Endothelial cell of umbilical vein (primary cell): Measurements from ENCODE around the gene RPL22L1. TPM values are rescaled to one million over a fixed set of nuclear protein-coding genes. Genes with fewer than 3 reads are reported as not detected.

Experiments
- BruUV-seq: library from RNA; stranded (reverse); fragments of 400-500 nt; replicated peaks from 2 replicates; lab custom pipeline; 2021; lab: Mats Ljungman, UMichigan
- CTCF ChIA-PET: fragments of 300-600, 350-600 bp; sonication (Branson Sonifier 250); formaldehyde crosslinking; loops from one replicate; lab custom pipeline; 2021; ENCODE audit warnings: antibody characterized with exemption, inconsistent platforms; lab: Charles Lee
- POLR2A ChIA-PET: fragments of 300-600, 350-600 bp; sonication (Branson Sonifier 250); formaldehyde crosslinking; loops from one replicate; lab custom pipeline; 2021; ENCODE audit warnings: antibody characterized with exemption, inconsistent platforms; lab: Charles Lee
- DNase-seq: peaks from one replicate; pipeline ENCODE4 v3.0.0-alpha.2; 2011; ENCODE audit warnings: low read depth, low spot score
- FAIRE-seq: peaks from 2 replicates; lab custom pipeline; 2011; peaks lifted over from hg19 to GRCh38; lab: Jason Lieb, UNC
- H2AFZ ChIP-seq: 2 replicates; pipeline ENCODE4 v1.6.0; 2012; ENCODE audit warnings: low read depth, low read length, control low read depth, inconsistent platforms
- H3K27ac ChIP-seq: 2 replicates; pipeline ENCODE4 v1.5.1; 2011; ENCODE audit warnings: low read depth, mild to moderate bottlenecking, control low read depth, low read length, moderate library complexity; ENCODE audit not compliant: insufficient read depth
- H3K27me3 ChIP-seq, 2 experiments: 2 replicates each; pipeline versions ENCODE4 v1.6.0 to v1.6.1; 2011; ENCODE audit warnings: low read length in 2 of 2, mixed read lengths in 1 of 2; ENCODE audit not compliant: control insufficient read depth in 2 of 2, insufficient read depth in 2 of 2
- H3K36me3 ChIP-seq, 2 experiments: 2 replicates in 1 of 2; 3 replicates in 1 of 2; pipeline ENCODE4 v1.5.1; 2011; ENCODE audit warnings: low read length in 2 of 2, mild to moderate bottlenecking in 1 of 2, moderate library complexity in 1 of 2; ENCODE audit not compliant: control insufficient read depth in 2 of 2, insufficient read depth in 2 of 2; ENCODE audit errors: extremely low read depth in 1 of 2
- H3K4me1 ChIP-seq: 3 replicates; pipeline ENCODE4 v1.5.1; 2011; ENCODE audit warnings: mild to moderate bottlenecking, low read length; ENCODE audit not compliant: control insufficient read depth, insufficient read depth; ENCODE audit errors: extremely low read depth
- H3K4me2 ChIP-seq: 2 replicates; pipeline ENCODE4 v1.6.1; 2011; ENCODE audit warnings: low read length, control low read depth, mixed read lengths; ENCODE audit not compliant: insufficient read depth
- H3K4me3 ChIP-seq, 3 experiments: fragments of 200-600 bp in 1 of 3; sonication (generic), shearing (Covaris generic) in 1 of 3; replicated peaks in 1 of 3; 2 replicates each; pipeline ENCODE4 v1.5.1; 2011 to 2016; ENCODE audit warnings: control low read depth in 3 of 3, low read length in 3 of 3, mild to moderate bottlenecking in 2 of 3, inconsistent platforms in 1 of 3, low read depth in 1 of 3, moderate library complexity in 1 of 3; ENCODE audit not compliant: insufficient read depth in 1 of 3
- H3K79me2 ChIP-seq: 2 replicates; pipeline ENCODE4 v1.6.0; 2012; ENCODE audit warnings: low read length, inconsistent platforms; ENCODE audit not compliant: control insufficient read depth, insufficient read depth
- H3K9ac ChIP-seq: replicated peaks from 2 replicates; pipeline ENCODE3; 2011; ENCODE audit warnings: low read length, control low read depth; ENCODE audit not compliant: insufficient read depth; ENCODE audit errors: extremely low read depth
- H3K9me1 ChIP-seq: replicated peaks from 3 replicates; pipeline ENCODE4 v1.6.0; 2011; ENCODE audit warnings: mild to moderate bottlenecking, low read length; ENCODE audit not compliant: control insufficient read depth, insufficient read depth; ENCODE audit errors: extremely low read depth
- H3K9me3 ChIP-seq: replicated peaks from 2 replicates; pipeline ENCODE4 v1.5.1; 2012; ENCODE audit warnings: low read length, inconsistent platforms; ENCODE audit not compliant: control insufficient read depth, insufficient read depth
- H4K20me1 ChIP-seq: replicated peaks from 2 replicates; pipeline ENCODE3; 2011; ENCODE audit warnings: mild to moderate bottlenecking, low read length; ENCODE audit not compliant: control insufficient read depth, insufficient read depth; ENCODE audit errors: extremely low read depth
- EZH2 ChIP-seq: IDR thresholded peaks from 2 replicates; pipeline ENCODE4 v1.6.1; 2012; ENCODE audit warnings: borderline replicate concordance, low read depth, mild to moderate bottlenecking, moderate library complexity, low read length, inconsistent platforms; ENCODE audit not compliant: severe bottlenecking
- FOS ChIP-seq: IDR thresholded peaks from 2 replicates; pipeline ENCODE4 v1.6.1; 2011; ENCODE audit warnings: mild to moderate bottlenecking, low read length, moderate library complexity, borderline replicate concordance; ENCODE audit not compliant: insufficient read depth
- JUN ChIP-seq: IDR thresholded peaks from 2 replicates; pipeline ENCODE4 v1.6.1; 2011; ENCODE audit warnings: borderline replicate concordance, low read depth; ENCODE audit not compliant: insufficient read length, insufficient read depth
- MYC ChIP-seq: IDR thresholded peaks from one replicate; pipeline ENCODE4 v1.6.1; 2011; ENCODE audit warnings: mild to moderate bottlenecking, low read depth, low read length
- POLR2AphosphoS5 ChIP-seq: IDR thresholded peaks from 2 replicates; pipeline ENCODE4 v1.6.1; 2012; ENCODE audit warnings: low read depth, mild to moderate bottlenecking, control low read depth, low read length, moderate library complexity; ENCODE audit not compliant: insufficient read depth
- dilution Hi-C: fragments of 300-500 bp; cut with MboI; formaldehyde crosslinking; loops from one replicate; pipeline ENCODE4 v1.15.0; 2019; ENCODE audit warnings: low sequenced_read_pairs; ENCODE audit not compliant: extremely low pct_ligation_motif_present
- intact Hi-C: fragments of 100-400 bp; cut with micrococcal nuclease; formaldehyde crosslinking; loops from one replicate; pipeline ENCODE4 v1.10.0; 2022
- polyA plus RNA-seq, 4 experiments: library from polyadenylated mRNA; depleted of rRNA in 3 of 4; stranded (reverse) in 3 of 4; unstranded in 1 of 4; fragments of >200 nt; gene quantifications; 2 replicates each; pipeline versions ENCODE4 v1.2.1 to v1.2.3, GENCODE V29; 2011 to 2012; ENCODE audit warnings: missing spikeins in 1 of 4
- total RNA-seq: library from RNA; stranded (reverse); gene quantifications from 2 replicates; pipeline ENCODE4 v1.2.3, GENCODE V29; 2021
- TF ChIP-seq, protein P1 (sequence below), 2 donors: IDR thresholded peaks; 1 replicate in 1 of 2; 2 replicates in 1 of 2; pipeline ENCODE4 v1.5.1; 2011; ENCODE audit warnings: low read length in 2 of 2, mild to moderate bottlenecking in 2 of 2, moderate library complexity in 2 of 2, control low read depth in 1 of 2, inconsistent platforms in 1 of 2, low read depth in 1 of 2; ENCODE audit not compliant: insufficient read depth in 1 of 2; ENCODE audit errors: extremely low read depth in 1 of 2

RPL22L1 gene
- total and polyA plus RNA-seq, 2 donors (not counting 3 experiments of a cell fraction or from before 2014, with no cell fraction given) = 65.0 to 176 TPM

DNA sequence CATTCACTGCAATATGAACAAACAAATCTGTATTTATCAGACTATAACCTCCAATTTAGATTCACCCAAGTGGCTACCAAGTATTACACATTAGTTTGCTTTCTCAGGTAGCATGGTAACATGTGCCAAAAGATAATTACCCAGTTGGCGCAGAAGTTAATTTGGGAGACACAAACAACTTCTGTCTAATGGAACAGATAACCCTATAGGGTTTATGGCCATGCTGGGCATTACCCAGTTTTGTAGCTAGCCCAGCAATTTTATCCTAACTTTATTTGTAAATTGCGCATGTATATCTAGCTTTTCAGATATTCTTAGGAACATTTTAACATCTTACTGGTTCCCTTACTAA lies 780 bp downstream of the RPL22L1 start:
- Histone ChIP-seq H4K20me1 (no peaks in the 10 kb centered on the region), H3K9me3 (no peaks in the 10 kb centered on the region), H3K4me1 (peaks cover 21% of the 10 kb centered on the region), H3K36me3 (peaks cover 13 to 14% of the 10 kb centered on the region in 2 experiments), H3K9ac (peak overlapping the region; percentile 98), H3K4me3 (peak overlapping the region; percentile 79 to 94 (median 84)), H3K9me1 (no peaks in the 10 kb centered on the region), H3K79me2 (peaks cover 28% of the 10 kb centered on the region), H3K27ac (peak overlapping the region; percentile 87), H2AFZ (no peak overlapping the region), H3K27me3 (no peaks in the 10 kb centered on the region), H3K4me2 (peak overlapping the region; percentile 94)
- CTCF ChIA-PET = interaction anchor here (1.6 to 2.1 kb wide), 2 partner anchors 92 to 456 kb away, joined by 3 to 8 read pairs; no protein-coding TSS in a partner anchor
- intact Hi-C loops = loop anchor here (5.0 kb wide), 1 partner anchor 457 kb away; no protein-coding TSS in a partner anchor
- FAIRE-seq (no peak), DNase-seq (peak; percentile 22)
- POLR2A ChIA-PET = interaction anchor here (1.5 kb wide), 1 partner anchor 39 kb away, joined by 7 read pairs; the partner anchor contains the start of gene EIF5A2
- dilution Hi-C loops = no loop called here
- no TSS peak for BruUV-seq
- TF ChIP-seq MYC (no peak), POLR2AphosphoS5 (no peak), JUN (no peak), EZH2 (no peak), FOS (no peak)
- TF ChIP-seq, protein P1, sequence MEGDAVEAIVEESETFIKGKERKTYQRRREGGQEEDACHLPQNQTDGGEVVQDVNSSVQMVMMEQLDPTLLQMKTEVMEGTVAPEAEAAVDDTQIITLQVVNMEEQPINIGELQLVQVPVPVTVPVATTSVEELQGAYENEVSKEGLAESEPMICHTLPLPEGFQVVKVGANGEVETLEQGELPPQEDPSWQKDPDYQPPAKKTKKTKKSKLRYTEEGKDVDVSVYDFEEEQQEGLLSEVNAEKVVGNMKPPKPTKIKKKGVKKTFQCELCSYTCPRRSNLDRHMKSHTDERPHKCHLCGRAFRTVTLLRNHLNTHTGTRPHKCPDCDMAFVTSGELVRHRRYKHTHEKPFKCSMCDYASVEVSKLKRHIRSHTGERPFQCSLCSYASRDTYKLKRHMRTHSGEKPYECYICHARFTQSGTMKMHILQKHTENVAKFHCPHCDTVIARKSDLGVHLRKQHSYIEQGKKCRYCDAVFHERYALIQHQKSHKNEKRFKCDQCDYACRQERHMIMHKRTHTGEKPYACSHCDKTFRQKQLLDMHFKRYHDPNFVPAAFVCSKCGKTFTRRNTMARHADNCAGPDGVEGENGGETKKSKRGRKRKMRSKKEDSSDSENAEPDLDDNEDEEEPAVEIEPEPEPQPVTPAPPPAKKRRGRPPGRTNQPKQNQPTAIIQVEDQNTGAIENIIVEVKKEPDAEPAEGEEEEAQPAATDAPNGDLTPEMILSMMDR (IDR thresholded peaks at IDR 0.05; ENCODE audit: extremely low read depth in 1 of 2, insufficient read depth in 1 of 2, low read depth in 1 of 2, low read length in 2 of 2) = no peak
